ENCODE results near the gene JADE1. TPM values are rescaled to one million over a fixed set of nuclear protein-coding genes. Genes with fewer than 3 reads are reported as not detected.
A peak's percentile ranks its signal among the peaks of the same experiment; 100 is the strongest.

JADE1 gene
- total and polyA plus RNA-seq, 9 of the 15 experiments (the other 6 are each of a cell fraction or from before 2014, with no cell fraction given): 8.3 to 37.9 (median 24.4) TPM

DNA sequence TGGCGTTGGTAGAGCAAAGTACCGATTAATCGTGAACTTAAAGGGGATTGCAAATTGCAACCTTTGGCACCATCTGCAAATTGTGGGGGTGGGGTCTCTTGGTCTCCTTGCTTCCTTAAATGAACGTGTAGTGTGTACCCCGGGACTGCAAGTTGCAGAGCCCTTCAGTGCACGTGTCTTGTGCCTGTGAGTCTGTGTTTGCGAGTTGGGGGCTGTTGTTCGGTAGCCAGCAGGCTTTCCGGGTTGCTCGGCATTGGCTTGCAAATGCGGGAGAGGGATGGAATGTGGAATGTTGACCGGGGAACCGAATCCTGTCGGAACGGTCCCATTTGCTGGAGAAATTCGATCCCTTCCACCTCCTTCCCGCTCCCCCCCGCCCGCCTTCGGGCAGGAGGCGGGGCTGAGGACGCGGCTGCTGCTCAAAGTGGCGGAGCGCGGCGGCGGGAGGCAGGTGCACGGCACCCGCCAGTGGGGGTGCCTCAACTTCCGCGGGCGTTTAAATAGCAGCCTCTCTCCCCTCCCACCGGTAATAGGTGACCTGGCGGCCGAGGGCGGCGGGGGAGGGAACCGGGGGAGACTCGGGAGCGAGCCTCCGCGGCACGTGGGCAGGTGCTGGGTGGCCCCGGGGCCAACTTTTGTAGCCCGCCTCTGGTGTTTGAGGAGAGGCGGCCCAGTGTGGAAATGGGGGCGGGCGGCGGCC, 1.5 kb downstream of the JADE1 start (continued):
- TF ChIP-seq, protein P1, sequence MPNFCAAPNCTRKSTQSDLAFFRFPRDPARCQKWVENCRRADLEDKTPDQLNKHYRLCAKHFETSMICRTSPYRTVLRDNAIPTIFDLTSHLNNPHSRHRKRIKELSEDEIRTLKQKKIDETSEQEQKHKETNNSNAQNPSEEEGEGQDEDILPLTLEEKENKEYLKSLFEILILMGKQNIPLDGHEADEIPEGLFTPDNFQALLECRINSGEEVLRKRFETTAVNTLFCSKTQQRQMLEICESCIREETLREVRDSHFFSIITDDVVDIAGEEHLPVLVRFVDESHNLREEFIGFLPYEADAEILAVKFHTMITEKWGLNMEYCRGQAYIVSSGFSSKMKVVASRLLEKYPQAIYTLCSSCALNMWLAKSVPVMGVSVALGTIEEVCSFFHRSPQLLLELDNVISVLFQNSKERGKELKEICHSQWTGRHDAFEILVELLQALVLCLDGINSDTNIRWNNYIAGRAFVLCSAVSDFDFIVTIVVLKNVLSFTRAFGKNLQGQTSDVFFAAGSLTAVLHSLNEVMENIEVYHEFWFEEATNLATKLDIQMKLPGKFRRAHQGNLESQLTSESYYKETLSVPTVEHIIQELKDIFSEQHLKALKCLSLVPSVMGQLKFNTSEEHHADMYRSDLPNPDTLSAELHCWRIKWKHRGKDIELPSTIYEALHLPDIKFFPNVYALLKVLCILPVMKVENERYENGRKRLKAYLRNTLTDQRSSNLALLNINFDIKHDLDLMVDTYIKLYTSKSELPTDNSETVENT (CRISPR knock-in tag; IDR thresholded peaks at IDR 0.05): no peak
- TF ChIP-seq PHB (CRISPR knock-in tag; IDR thresholded peaks at IDR 0.05) (no peak), PURB (CRISPR knock-in tag; IDR thresholded peaks at IDR 0.05; ENCODE audit: low read depth) (no peak), KLF10 (CRISPR knock-in tag; IDR thresholded peaks at IDR 0.05) (no peak), KHSRP (IDR thresholded peaks at IDR 0.05) (no peak), SMAD1 (IDR thresholded peaks at IDR 0.05; ENCODE audit: low read depth, low read length, partially characterized antibody) (no peak), EZH2 (IDR thresholded peaks at IDR 0.05; ENCODE audit: borderline replicate concordance, low read depth, low read length) (no peak), E2F3 (CRISPR knock-in tag; IDR thresholded peaks at IDR 0.05) (no peak), TEAD1 (CRISPR knock-in tag; IDR thresholded peaks at IDR 0.05) (peak in 1 of 2 experiments; percentile 83; a peak in 2 of 4 replicates), ZNF384 (IDR thresholded peaks at IDR 0.05; ENCODE audit: low read depth, low read length) (no peak), KDM4B (IDR thresholded peaks at IDR 0.05; ENCODE audit: borderline replicate concordance in 2 of 2, low read depth in 1 of 2) (no peak), NFIC (IDR thresholded peaks at IDR 0.05) (no peak; the same call in 1 of the 2 replicates), BRD4 (IDR thresholded peaks at IDR 0.05) (peak; percentile 77; the same call in 1 of the 2 replicates), MYNN (IDR thresholded peaks at IDR 0.05) (no peak; the same call in 1 of the 2 replicates), MYNN (CRISPR knock-in tag; IDR thresholded peaks at IDR 0.05) (no peak)
- TF ChIP-seq, protein P2, sequence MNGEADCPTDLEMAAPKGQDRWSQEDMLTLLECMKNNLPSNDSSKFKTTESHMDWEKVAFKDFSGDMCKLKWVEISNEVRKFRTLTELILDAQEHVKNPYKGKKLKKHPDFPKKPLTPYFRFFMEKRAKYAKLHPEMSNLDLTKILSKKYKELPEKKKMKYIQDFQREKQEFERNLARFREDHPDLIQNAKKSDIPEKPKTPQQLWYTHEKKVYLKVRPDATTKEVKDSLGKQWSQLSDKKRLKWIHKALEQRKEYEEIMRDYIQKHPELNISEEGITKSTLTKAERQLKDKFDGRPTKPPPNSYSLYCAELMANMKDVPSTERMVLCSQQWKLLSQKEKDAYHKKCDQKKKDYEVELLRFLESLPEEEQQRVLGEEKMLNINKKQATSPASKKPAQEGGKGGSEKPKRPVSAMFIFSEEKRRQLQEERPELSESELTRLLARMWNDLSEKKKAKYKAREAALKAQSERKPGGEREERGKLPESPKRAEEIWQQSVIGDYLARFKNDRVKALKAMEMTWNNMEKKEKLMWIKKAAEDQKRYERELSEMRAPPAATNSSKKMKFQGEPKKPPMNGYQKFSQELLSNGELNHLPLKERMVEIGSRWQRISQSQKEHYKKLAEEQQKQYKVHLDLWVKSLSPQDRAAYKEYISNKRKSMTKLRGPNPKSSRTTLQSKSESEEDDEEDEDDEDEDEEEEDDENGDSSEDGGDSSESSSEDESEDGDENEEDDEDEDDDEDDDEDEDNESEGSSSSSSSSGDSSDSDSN (IDR thresholded peaks at IDR 0.05; ENCODE audit: borderline replicate concordance in 1 of 2, low read depth in 2 of 2, low read length in 2 of 2): no peak
- TF ChIP-seq, protein P3, sequence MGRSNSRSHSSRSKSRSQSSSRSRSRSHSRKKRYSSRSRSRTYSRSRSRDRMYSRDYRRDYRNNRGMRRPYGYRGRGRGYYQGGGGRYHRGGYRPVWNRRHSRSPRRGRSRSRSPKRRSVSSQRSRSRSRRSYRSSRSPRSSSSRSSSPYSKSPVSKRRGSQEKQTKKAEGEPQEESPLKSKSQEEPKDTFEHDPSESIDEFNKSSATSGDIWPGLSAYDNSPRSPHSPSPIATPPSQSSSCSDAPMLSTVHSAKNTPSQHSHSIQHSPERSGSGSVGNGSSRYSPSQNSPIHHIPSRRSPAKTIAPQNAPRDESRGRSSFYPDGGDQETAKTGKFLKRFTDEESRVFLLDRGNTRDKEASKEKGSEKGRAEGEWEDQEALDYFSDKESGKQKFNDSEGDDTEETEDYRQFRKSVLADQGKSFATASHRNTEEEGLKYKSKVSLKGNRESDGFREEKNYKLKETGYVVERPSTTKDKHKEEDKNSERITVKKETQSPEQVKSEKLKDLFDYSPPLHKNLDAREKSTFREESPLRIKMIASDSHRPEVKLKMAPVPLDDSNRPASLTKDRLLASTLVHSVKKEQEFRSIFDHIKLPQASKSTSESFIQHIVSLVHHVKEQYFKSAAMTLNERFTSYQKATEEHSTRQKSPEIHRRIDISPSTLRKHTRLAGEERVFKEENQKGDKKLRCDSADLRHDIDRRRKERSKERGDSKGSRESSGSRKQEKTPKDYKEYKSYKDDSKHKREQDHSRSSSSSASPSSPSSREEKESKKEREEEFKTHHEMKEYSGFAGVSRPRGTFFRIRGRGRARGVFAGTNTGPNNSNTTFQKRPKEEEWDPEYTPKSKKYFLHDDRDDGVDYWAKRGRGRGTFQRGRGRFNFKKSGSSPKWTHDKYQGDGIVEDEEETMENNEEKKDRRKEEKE (IDR thresholded peaks at IDR 0.05; ENCODE audit: borderline replicate concordance in 1 of 2, control insufficient read depth in 1 of 2, low read depth in 2 of 2, low read length in 1 of 2): 0 out of 4 replicates have a peak, but pooled peaks of 1 of the 2 experiments have one; percentile 56
- TF ChIP-seq, protein P4, sequence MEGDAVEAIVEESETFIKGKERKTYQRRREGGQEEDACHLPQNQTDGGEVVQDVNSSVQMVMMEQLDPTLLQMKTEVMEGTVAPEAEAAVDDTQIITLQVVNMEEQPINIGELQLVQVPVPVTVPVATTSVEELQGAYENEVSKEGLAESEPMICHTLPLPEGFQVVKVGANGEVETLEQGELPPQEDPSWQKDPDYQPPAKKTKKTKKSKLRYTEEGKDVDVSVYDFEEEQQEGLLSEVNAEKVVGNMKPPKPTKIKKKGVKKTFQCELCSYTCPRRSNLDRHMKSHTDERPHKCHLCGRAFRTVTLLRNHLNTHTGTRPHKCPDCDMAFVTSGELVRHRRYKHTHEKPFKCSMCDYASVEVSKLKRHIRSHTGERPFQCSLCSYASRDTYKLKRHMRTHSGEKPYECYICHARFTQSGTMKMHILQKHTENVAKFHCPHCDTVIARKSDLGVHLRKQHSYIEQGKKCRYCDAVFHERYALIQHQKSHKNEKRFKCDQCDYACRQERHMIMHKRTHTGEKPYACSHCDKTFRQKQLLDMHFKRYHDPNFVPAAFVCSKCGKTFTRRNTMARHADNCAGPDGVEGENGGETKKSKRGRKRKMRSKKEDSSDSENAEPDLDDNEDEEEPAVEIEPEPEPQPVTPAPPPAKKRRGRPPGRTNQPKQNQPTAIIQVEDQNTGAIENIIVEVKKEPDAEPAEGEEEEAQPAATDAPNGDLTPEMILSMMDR (IDR thresholded peaks at IDR 0.05 in 2 of 3, conservative IDR thresholded peaks at IDR 0.05 in 1 of 3; ENCODE audit: insufficient read depth in 2 of 3, low read depth in 1 of 3, low read length in 3 of 3): 0 out of 6 replicates have a peak, but pooled peaks of 1 of the 3 experiments have one; percentile 1

Measured in K562 (cell line).